HEK293 (cell line): Measurements from ENCODE around the gene S100A1.
A peak's percentile ranks its signal among the peaks of the same experiment; 100 is the strongest.

Experiments used
- CTCF ChIA-PET: fragments of 350-600 bp; formaldehyde crosslinking; extraction: SDS; loops from one replicate; lab custom pipeline; 2021; ENCODE audit warnings: antibody characterized with exemption; lab: Yijun Ruan, JAX
- POLR2A ChIA-PET: fragments of 300-600 bp; formaldehyde crosslinking; extraction: SDS; loops from one replicate; lab custom pipeline; 2020; ENCODE audit warnings: antibody characterized with exemption, inconsistent platforms; lab: Yijun Ruan, JAX
- H3K27ac ChIP-seq: fragments of 200-500 bp; sonication (Bioruptor generic); 2 replicates; pipeline ENCODE4 v1.5.1; 2014; ENCODE audit warnings: low read depth, low read length, control low read depth, inconsistent platforms; ENCODE audit errors: extremely low read depth
- H3K36me3 ChIP-seq, 2 experiments: fragments of 200-500 bp in 1 of 2; sonication (Bioruptor generic) in 1 of 2; 1 replicate in 1 of 2; 2 replicates in 1 of 2; pipeline ENCODE4 v1.5.1; 2014 to 2017; ENCODE audit warnings: inconsistent platforms in 2 of 2, low read length in 2 of 2; ENCODE audit not compliant: control insufficient read depth in 2 of 2, insufficient read depth in 1 of 2
- H3K4me1 ChIP-seq: fragments of 200-500 bp; sonication (Bioruptor generic); 2 replicates; pipeline ENCODE4 v1.5.1; 2014; ENCODE audit warnings: mild to moderate bottlenecking, low read length, inconsistent platforms; ENCODE audit not compliant: control insufficient read depth, insufficient read depth
- H3K4me3 ChIP-seq: 2 replicates; pipeline ENCODE4 v1.5.1; 2011; ENCODE audit warnings: low read depth, mild to moderate bottlenecking, control low read depth, low read length, moderate library complexity
- H3K9me3 ChIP-seq: fragments of 200-500 bp; sonication (Bioruptor generic); 2 replicates; pipeline ENCODE4 v1.5.1; 2014; ENCODE audit warnings: low read depth, low read length, inconsistent platforms; ENCODE audit not compliant: control insufficient read depth, insufficient read depth
- EGR2 ChIP-seq: fragments of 450-650 bp; formaldehyde crosslinking; IDR thresholded peaks from 2 replicates; pipeline ENCODE4 v1.5.1; 2016; ENCODE audit warnings: low read depth, missing biosample characterization, missing genetic modification characterization
- GLIS1 ChIP-seq: fragments of 450-650 bp; formaldehyde crosslinking; IDR thresholded peaks from 2 replicates; pipeline ENCODE4 v1.5.1; 2016; ENCODE audit warnings: missing biosample characterization, missing genetic modification characterization
- OSR2 ChIP-seq: fragments of 450-650 bp; formaldehyde crosslinking; IDR thresholded peaks from 2 replicates; pipeline ENCODE4 v1.5.1; 2016; ENCODE audit warnings: missing biosample characterization, missing genetic modification characterization
- PRDM10 ChIP-seq: fragments of 450-650 bp; formaldehyde crosslinking; IDR thresholded peaks from 2 replicates; pipeline ENCODE4 v1.5.1; 2016; ENCODE audit warnings: missing biosample characterization, missing genetic modification characterization
- SCRT1 ChIP-seq: fragments of 450-650 bp; formaldehyde crosslinking; IDR thresholded peaks from 2 replicates; pipeline ENCODE4 v1.5.1; 2016; ENCODE audit warnings: missing biosample characterization, missing genetic modification characterization, borderline replicate concordance
- SCRT2 ChIP-seq: fragments of 450-650 bp; formaldehyde crosslinking; IDR thresholded peaks from 2 replicates; pipeline ENCODE4 v1.5.1; 2016; ENCODE audit warnings: missing biosample characterization, missing genetic modification characterization
- SETDB1 ChIP-seq: IDR thresholded peaks from one replicate; pipeline ENCODE4 v1.6.1; 2017; ENCODE audit warnings: mild to moderate bottlenecking, low read length, moderate library complexity, mixed read lengths; ENCODE audit not compliant: insufficient read length
- ZFHX2 ChIP-seq: fragments of 450-650 bp; formaldehyde crosslinking; conservative IDR thresholded peaks from 2 replicates; pipeline ENCODE4 v1.5.1; 2016; ENCODE audit warnings: missing biosample characterization, missing genetic modification characterization
- ZNF132 ChIP-seq: fragments of 450-650 bp; formaldehyde crosslinking; IDR thresholded peaks from 2 replicates; pipeline ENCODE4 v1.5.1; 2017; ENCODE audit warnings: missing biosample characterization, missing genetic modification characterization, borderline replicate concordance
- ZNF138 ChIP-seq: fragments of 450-650 bp; formaldehyde crosslinking; IDR thresholded peaks from 2 replicates; pipeline ENCODE4 v1.5.1; 2016; ENCODE audit warnings: missing biosample characterization, missing genetic modification characterization, borderline replicate concordance
- ZNF169 ChIP-seq: fragments of 450-650 bp; formaldehyde crosslinking; IDR thresholded peaks from 2 replicates; pipeline ENCODE4 v1.5.1; 2016; ENCODE audit warnings: missing biosample characterization, missing genetic modification characterization
- ZNF202 ChIP-seq: fragments of 450-650 bp; formaldehyde crosslinking; IDR thresholded peaks from 2 replicates; pipeline ENCODE4 v1.5.1; 2016; ENCODE audit warnings: missing biosample characterization, missing genetic modification characterization, borderline replicate concordance
- ZNF324 ChIP-seq: fragments of 450-650 bp; formaldehyde crosslinking; IDR thresholded peaks from 2 replicates; pipeline ENCODE4 v1.5.1; 2016; ENCODE audit warnings: missing biosample characterization, missing genetic modification characterization
- ZNF501 ChIP-seq: fragments of 450-650 bp; formaldehyde crosslinking; IDR thresholded peaks from 2 replicates; pipeline ENCODE4 v1.5.1; 2016; ENCODE audit warnings: missing biosample characterization, missing genetic modification characterization
- ZNF596 ChIP-seq: fragments of 450-650 bp; IDR thresholded peaks from 2 replicates; pipeline ENCODE4 v1.5.0; 2018; ENCODE audit warnings: missing biosample characterization, mild to moderate bottlenecking, missing genetic modification characterization, moderate library complexity
- ZNF623 ChIP-seq: fragments of 450-650 bp; formaldehyde crosslinking; IDR thresholded peaks from 2 replicates; pipeline ENCODE4 v1.5.1; 2016; ENCODE audit warnings: missing biosample characterization, missing genetic modification characterization
- ZNF768 ChIP-seq: fragments of 450-650 bp; formaldehyde crosslinking; IDR thresholded peaks from 2 replicates; pipeline ENCODE4 v1.5.1; 2018; ENCODE audit warnings: missing biosample characterization, mild to moderate bottlenecking, missing genetic modification characterization
- TF ChIP-seq, protein P1 (sequence below): fragments of 450-650 bp; formaldehyde crosslinking; IDR thresholded peaks from 2 replicates; pipeline ENCODE4 v1.5.1; 2016; ENCODE audit warnings: missing biosample characterization, missing genetic modification characterization, borderline replicate concordance

Gene S100A1

GRCh38 chr1:153613406-153613805 is 14.8 kb upstream of the S100A1 start (continued):
- no peak for TF ChIP-seq PRDM10 (tag by site-specific recombination)

DNA sequence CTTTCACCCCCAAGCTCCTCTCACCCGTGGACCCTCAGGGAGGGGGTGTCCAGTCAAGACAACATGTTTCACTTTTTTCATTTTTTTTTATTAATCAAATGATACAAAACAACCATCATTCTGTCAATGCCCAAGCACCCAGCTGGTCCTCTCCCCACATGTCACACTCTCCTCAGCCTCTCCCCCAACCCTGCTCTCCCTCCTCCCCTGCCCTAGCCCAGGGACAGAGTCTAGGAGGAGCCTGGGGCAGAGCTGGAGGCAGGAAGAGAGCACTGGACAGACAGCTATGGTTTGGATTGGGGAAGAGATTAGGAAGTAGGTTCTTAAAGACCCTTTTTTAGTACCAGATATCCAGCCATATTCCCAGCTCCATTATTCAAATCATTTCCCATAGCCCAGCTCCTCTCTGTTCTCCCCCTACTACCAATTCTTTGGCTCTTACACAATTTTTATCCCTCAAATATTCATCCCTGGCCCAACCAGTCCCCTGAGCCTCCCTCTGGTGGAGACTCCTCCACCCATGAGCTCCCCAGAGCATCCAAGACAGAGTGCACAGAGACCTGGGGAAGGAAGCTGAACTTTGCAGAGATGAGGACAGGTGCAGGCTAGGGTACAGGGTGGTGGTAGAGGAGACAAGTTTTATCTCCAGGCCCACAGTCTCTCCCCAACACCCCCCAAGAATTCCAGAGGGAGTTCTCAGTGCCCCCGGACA is 13.9 kb upstream of the S100A1 start:
- TF ChIP-seq ZNF768 (no peak), ZNF132 (tag by site-specific recombination) (no peak), ZNF202 (tag by site-specific recombination) (no peak), ZNF138 (no peak), OSR2 (tag by site-specific recombination) (no peak), ZNF596 (tag by site-specific recombination) (no peak)
- Histone ChIP-seq H3K9me3 (no peaks in the 10 kb centered on the region), H3K4me3 (no peak overlapping the region), H3K27ac (no peak overlapping the region), H3K36me3 (peaks cover 0 to 12% of the 10 kb centered on the region in 2 experiments; a peak in 1 of 3 replicates), H3K4me1 (no peaks in the 10 kb centered on the region)
- CTCF ChIA-PET: interaction anchor here (0.6 to 4.8 kb wide), 8 partner anchors 9 to 837 kb away, joined by 3 to 28 read pairs (median 4); partner anchors contain the start of genes S100A1 and S100A13
- POLR2A ChIA-PET: interaction anchor here (0.6 to 3.3 kb wide), 5 partner anchors 10 to 376 kb away, joined by 3 to 21 read pairs (median 4); partner anchors contain the start of genes CHTOP, ILF2, RPS27 and S100A13

DNA sequence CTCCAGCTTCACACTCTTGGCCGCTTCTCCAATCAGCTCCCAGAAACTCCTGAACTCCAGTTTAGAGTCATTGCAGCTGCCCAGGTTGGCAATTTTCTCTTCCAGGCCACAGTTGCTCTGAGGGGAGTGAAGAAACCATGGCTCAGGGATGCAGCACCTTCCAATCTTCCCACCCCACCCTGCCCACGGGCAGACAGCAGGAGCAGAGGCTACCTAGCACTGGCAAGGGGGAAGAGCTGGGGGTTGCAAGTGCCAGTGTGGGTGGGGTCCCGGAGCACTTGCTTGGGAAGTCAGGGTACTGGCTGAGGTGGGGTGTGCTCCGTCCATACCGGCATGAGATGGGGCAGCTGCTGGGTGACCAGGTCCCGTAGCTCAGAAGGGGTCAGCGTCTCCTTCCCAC is 13.3 kb upstream of the S100A1 start:
- Histone ChIP-seq H3K4me3 (no peak overlapping the region), H3K9me3 (no peaks in the 10 kb centered on the region), H3K36me3 (peaks cover 0 to 16% of the 10 kb centered on the region in 2 experiments; a peak in 2 of 3 replicates), H3K4me1 (no peaks in the 10 kb centered on the region), H3K27ac (no peak overlapping the region)
- TF ChIP-seq ZNF501: no peak
- peak; percentile 33; the same call in 1 of the 2 replicates for TF ChIP-seq ZFHX2 (tag by site-specific recombination)
- TF ChIP-seq EGR2 (tag by site-specific recombination): peak; percentile 55; the same call in 1 of the 2 replicates
- CTCF ChIA-PET: interaction anchor here (0.6 to 4.8 kb wide), 5 partner anchors 9 to 838 kb away, joined by 3 to 28 read pairs (median 4); partner anchors contain the start of genes S100A1 and S100A13
- POLR2A ChIA-PET: interaction anchor here (0.6 to 3.3 kb wide), 5 partner anchors 11 to 376 kb away, joined by 3 to 21 read pairs (median 4); partner anchors contain the start of genes CHTOP, ILF2, RPS27 and S100A13

GRCh38 chr1:153615406-153615805 is 12.8 kb upstream of the S100A1 start:
- no peak overlapping the region for H3K27ac ChIP-seq
- H3K4me1 ChIP-seq: no peaks in the 10 kb centered on the region
- H3K36me3 ChIP-seq: peaks cover 0 to 18% of the 10 kb centered on the region in 2 experiments; a peak in 2 of 3 replicates
- POLR2A ChIA-PET: interaction anchor here (0.6 to 3.3 kb wide), 4 partner anchors 12 to 375 kb away, joined by 3 to 21 read pairs (median 6); partner anchors contain the start of genes CHTOP, ILF2, RPS27 and S100A13
- H3K4me3 ChIP-seq: no peak overlapping the region
- no peaks in the 10 kb centered on the region for H3K9me3 ChIP-seq
- CTCF ChIA-PET: interaction anchor here (1.5 to 4.8 kb wide), 2 partner anchors 12 to 105 kb away, joined by 5 to 28 read pairs; partner anchors contain the start of genes S100A1 and S100A13
- TF ChIP-seq ZNF623 (no peak), GLIS1 (0 out of 2 replicates have a peak, but pooled peaks have one; percentile 29), SCRT1 (no peak), ZNF768 (no peak), SCRT2 (tag by site-specific recombination) (peak; percentile 37; the same call in 1 of the 2 replicates), SETDB1 (no peak), ZNF169 (tag by site-specific recombination) (no peak), ZNF324 (no peak)
- TF ChIP-seq, protein P1, sequence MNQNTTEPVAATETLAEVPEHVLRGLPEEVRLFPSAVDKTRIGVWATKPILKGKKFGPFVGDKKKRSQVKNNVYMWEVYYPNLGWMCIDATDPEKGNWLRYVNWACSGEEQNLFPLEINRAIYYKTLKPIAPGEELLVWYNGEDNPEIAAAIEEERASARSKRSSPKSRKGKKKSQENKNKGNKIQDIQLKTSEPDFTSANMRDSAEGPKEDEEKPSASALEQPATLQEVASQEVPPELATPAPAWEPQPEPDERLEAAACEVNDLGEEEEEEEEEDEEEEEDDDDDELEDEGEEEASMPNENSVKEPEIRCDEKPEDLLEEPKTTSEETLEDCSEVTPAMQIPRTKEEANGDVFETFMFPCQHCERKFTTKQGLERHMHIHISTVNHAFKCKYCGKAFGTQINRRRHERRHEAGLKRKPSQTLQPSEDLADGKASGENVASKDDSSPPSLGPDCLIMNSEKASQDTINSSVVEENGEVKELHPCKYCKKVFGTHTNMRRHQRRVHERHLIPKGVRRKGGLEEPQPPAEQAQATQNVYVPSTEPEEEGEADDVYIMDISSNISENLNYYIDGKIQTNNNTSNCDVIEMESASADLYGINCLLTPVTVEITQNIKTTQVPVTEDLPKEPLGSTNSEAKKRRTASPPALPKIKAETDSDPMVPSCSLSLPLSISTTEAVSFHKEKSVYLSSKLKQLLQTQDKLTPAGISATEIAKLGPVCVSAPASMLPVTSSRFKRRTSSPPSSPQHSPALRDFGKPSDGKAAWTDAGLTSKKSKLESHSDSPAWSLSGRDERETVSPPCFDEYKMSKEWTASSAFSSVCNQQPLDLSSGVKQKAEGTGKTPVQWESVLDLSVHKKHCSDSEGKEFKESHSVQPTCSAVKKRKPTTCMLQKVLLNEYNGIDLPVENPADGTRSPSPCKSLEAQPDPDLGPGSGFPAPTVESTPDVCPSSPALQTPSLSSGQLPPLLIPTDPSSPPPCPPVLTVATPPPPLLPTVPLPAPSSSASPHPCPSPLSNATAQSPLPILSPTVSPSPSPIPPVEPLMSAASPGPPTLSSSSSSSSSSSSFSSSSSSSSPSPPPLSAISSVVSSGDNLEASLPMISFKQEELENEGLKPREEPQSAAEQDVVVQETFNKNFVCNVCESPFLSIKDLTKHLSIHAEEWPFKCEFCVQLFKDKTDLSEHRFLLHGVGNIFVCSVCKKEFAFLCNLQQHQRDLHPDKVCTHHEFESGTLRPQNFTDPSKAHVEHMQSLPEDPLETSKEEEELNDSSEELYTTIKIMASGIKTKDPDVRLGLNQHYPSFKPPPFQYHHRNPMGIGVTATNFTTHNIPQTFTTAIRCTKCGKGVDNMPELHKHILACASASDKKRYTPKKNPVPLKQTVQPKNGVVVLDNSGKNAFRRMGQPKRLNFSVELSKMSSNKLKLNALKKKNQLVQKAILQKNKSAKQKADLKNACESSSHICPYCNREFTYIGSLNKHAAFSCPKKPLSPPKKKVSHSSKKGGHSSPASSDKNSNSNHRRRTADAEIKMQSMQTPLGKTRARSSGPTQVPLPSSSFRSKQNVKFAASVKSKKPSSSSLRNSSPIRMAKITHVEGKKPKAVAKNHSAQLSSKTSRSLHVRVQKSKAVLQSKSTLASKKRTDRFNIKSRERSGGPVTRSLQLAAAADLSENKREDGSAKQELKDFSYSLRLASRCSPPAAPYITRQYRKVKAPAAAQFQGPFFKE (tag by site-specific recombination): no peak
